Measurements from ENCODE around the gene ADGRG6. TPM values are rescaled to one million over a fixed set of nuclear protein-coding genes. Genes with fewer than 3 reads are reported as not detected.
"Not testable (repeated sequence)": the region's sequence is repeated elsewhere in the genome, so short reads cannot be mapped to it uniquely, and the experiment has no call there.

ADGRG6 gene
- total and polyA plus RNA-seq, 2 donors (not counting 1 experiment from before 2014, with no cell fraction given) = 0.03 TPM; not detected in 1

- no peaks in the 10 kb centered on the region for H4K20me1 ChIP-seq (ENCODE audit: control insufficient read depth, insufficient read depth, low read length, poor library complexity, severe bottlenecking)
- Mint-ChIP-seq H3K27me3 (peaks cover 6% of the 10 kb centered on the region), H3K9me3 (ENCODE audit: insufficient read depth) (no peaks in the 10 kb centered on the region), H3K4me3 (no peak overlapping the region), H3K27ac (no peak overlapping the region), H3K4me1 (no peaks in the 10 kb centered on the region)
- no peak for DNase-seq
- H3K9me3 ChIP-seq (ENCODE audit: control extremely low read depth in 1 of 3, control insufficient read depth in 2 of 3, insufficient read depth in 1 of 3, low read length in 2 of 3) = no peaks in the 10 kb centered on the region
- H2AFZ ChIP-seq (ENCODE audit: insufficient read depth, low read depth, low read length, poor library complexity, severe bottlenecking) = no peak overlapping the region
- TF ChIP-seq EZH2 (IDR thresholded peaks at IDR 0.05; ENCODE audit: borderline replicate concordance, insufficient read depth, low read depth, low read length, poor library complexity, severe bottlenecking) = no peak
- TF ChIP-seq CTCF (IDR thresholded peaks at IDR 0.05) = no peak
- H3K9ac ChIP-seq (ENCODE audit: low read length) = no peak overlapping the region
- H3K27ac ChIP-seq (ENCODE audit: low read length in 2 of 2) = no peak overlapping the region
- no peaks in the 10 kb centered on the region for H3K27me3 ChIP-seq (replicated peaks in 1 of 4; ENCODE audit: control extremely low read depth in 1 of 4, control insufficient read depth in 3 of 4, insufficient read depth in 4 of 4, low read length in 3 of 4)
- ChIA-PET POLR2A (no interaction called here), CTCF (no interaction called here)
- no peak for ATAC-seq (ENCODE audit: low read depth)
- WGBS (ENCODE audit: insufficient coverage) = 100% methylated on average over 1 of the region's 4 CpGs
- no peak overlapping the region for H3K4me2 ChIP-seq (replicated peaks; ENCODE audit: low read depth, low read length, poor library complexity, severe bottlenecking)
- intact Hi-C loops (cut with micrococcal nuclease) = no loop called here
- no peak overlapping the region for H3K4me3 ChIP-seq (ENCODE audit: control extremely low read depth in 1 of 5, extremely low read depth in 1 of 5, insufficient read depth in 1 of 5, low read depth in 2 of 5, low read length in 4 of 5)
- H3K36me3 ChIP-seq (replicated peaks in 1 of 2; ENCODE audit: control extremely low read depth in 1 of 2, control insufficient read depth in 1 of 2, extremely low read depth in 1 of 2, insufficient read depth in 2 of 2, low read length in 1 of 2) = no peaks in the 10 kb centered on the region
- no peaks in the 10 kb centered on the region for H3K79me2 ChIP-seq (ENCODE audit: control insufficient read depth, insufficient read depth, low read length)
- no peaks in the 10 kb centered on the region for H3K4me1 ChIP-seq (ENCODE audit: control insufficient read depth in 2 of 2, insufficient read depth in 2 of 2, low read length in 2 of 2)
These were observed 144.8 kb downstream of the ADGRG6 start for GRCh38 chr6:142446576-142446975.

DNA sequence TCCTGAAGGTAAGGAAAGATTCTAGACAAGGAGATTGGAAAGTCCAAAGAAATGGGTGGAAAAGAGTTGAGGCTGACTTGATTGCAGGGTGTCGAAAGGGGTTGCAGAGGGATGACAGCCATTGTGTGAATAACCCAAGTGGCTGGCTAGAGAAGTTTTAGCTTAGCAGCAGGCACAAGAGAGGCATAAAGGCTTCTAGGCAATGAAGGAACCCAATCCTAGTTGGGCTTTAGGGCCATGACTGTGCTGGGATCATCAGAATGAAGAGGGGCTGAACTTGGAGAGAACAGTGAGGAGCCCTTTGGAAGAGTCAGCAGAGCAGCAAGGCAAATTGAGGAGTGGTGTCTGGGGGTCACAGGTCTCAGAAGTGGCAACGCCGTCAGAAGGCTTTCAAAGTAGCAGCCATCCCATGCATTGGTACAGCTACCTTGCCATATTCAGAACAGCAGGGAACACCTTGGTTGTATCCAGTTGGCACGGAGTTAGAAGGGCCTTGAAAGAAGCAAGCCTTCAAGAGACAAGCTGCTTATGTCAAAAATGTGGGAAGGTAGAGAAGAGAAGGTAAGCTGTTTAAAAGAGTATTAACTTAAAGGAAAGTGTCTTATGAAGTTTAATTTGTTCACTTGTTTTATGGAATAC lies 146.4 kb downstream of the ADGRG6 start:
- ChIA-PET POLR2A (no interaction called here), CTCF (interaction anchor here (1.0 kb wide), 1 partner anchor 27 kb away, joined by 3 read pairs; no protein-coding TSS in a partner anchor)
- intact Hi-C loops (cut with micrococcal nuclease) = no loop called here
- Histone ChIP-seq H3K27ac (ENCODE audit: low read length in 2 of 2) (no peak overlapping the region), H3K9ac (ENCODE audit: low read length) (no peak overlapping the region), H3K79me2 (ENCODE audit: control insufficient read depth, insufficient read depth, low read length) (no peaks in the 10 kb centered on the region), H4K20me1 (ENCODE audit: control insufficient read depth, insufficient read depth, low read length, poor library complexity, severe bottlenecking) (no peaks in the 10 kb centered on the region), H3K36me3 (replicated peaks in 1 of 2; ENCODE audit: control extremely low read depth in 1 of 2, control insufficient read depth in 1 of 2, extremely low read depth in 1 of 2, insufficient read depth in 2 of 2, low read length in 1 of 2) (no peaks in the 10 kb centered on the region), H2AFZ (ENCODE audit: insufficient read depth, low read depth, low read length, poor library complexity, severe bottlenecking) (no peak overlapping the region), H3K4me2 (replicated peaks; ENCODE audit: low read depth, low read length, poor library complexity, severe bottlenecking) (no peak overlapping the region), H3K4me1 (ENCODE audit: control insufficient read depth in 2 of 2, insufficient read depth in 2 of 2, low read length in 2 of 2) (no peaks in the 10 kb centered on the region), H3K9me3 (ENCODE audit: control extremely low read depth in 1 of 3, control insufficient read depth in 2 of 3, insufficient read depth in 1 of 3, low read length in 2 of 3) (no peaks in the 10 kb centered on the region), H3K4me3 (ENCODE audit: control extremely low read depth in 1 of 5, extremely low read depth in 1 of 5, insufficient read depth in 1 of 5, low read depth in 2 of 5, low read length in 4 of 5) (no peak overlapping the region), H3K27me3 (replicated peaks in 1 of 4; ENCODE audit: control extremely low read depth in 1 of 4, control insufficient read depth in 3 of 4, insufficient read depth in 4 of 4, low read length in 3 of 4) (no peaks in the 10 kb centered on the region)
- no peaks in the 10 kb centered on the region for H3K9me3 Mint-ChIP-seq (ENCODE audit: insufficient read depth)
- H3K4me1 Mint-ChIP-seq = no peaks in the 10 kb centered on the region
- no peak overlapping the region for H3K4me3 Mint-ChIP-seq
- H3K27me3 Mint-ChIP-seq = peaks cover 6% of the 10 kb centered on the region
- ATAC-seq (ENCODE audit: low read depth) (no peak), DNase-seq (no peak)
- no peak overlapping the region for H3K27ac Mint-ChIP-seq
- TF ChIP-seq CTCF (IDR thresholded peaks at IDR 0.05) = no peak
- no peak for TF ChIP-seq EZH2 (IDR thresholded peaks at IDR 0.05; ENCODE audit: borderline replicate concordance, insufficient read depth, low read depth, low read length, poor library complexity, severe bottlenecking)
- WGBS (ENCODE audit: insufficient coverage) = 80% methylated on average over 1 of the region's 4 CpGs

GRCh38 chr6:142450856-142451255 lies 149.0 kb downstream of the ADGRG6 start:
- H3K4me3 ChIP-seq (ENCODE audit: control extremely low read depth in 1 of 5, extremely low read depth in 1 of 5, insufficient read depth in 1 of 5, low read depth in 2 of 5, low read length in 4 of 5); H3K27ac Mint-ChIP-seq; H4K20me1 ChIP-seq (ENCODE audit: control insufficient read depth, insufficient read depth, low read length, poor library complexity, severe bottlenecking); H3K9ac ChIP-seq (ENCODE audit: low read length); intact Hi-C loops (cut with micrococcal nuclease); ATAC-seq (ENCODE audit: low read depth); H3K4me1 Mint-ChIP-seq; H3K4me2 ChIP-seq (replicated peaks; ENCODE audit: low read depth, low read length, poor library complexity, severe bottlenecking); H3K36me3 ChIP-seq (replicated peaks in 1 of 2; ENCODE audit: control extremely low read depth in 1 of 2, control insufficient read depth in 1 of 2, extremely low read depth in 1 of 2, insufficient read depth in 2 of 2, low read length in 1 of 2); H3K27ac ChIP-seq (ENCODE audit: low read length in 2 of 2); POLR2A ChIA-PET; H3K79me2 ChIP-seq (ENCODE audit: control insufficient read depth, insufficient read depth, low read length); H3K4me1 ChIP-seq (ENCODE audit: control insufficient read depth in 2 of 2, insufficient read depth in 2 of 2, low read length in 2 of 2); DNase-seq; H3K27me3 ChIP-seq (replicated peaks in 1 of 4; ENCODE audit: control extremely low read depth in 1 of 4, control insufficient read depth in 3 of 4, insufficient read depth in 4 of 4, low read length in 3 of 4); H3K9me3 Mint-ChIP-seq (ENCODE audit: insufficient read depth); H3K9me3 ChIP-seq (ENCODE audit: control extremely low read depth in 1 of 3, control insufficient read depth in 2 of 3, insufficient read depth in 1 of 3, low read length in 2 of 3); H2AFZ ChIP-seq (ENCODE audit: insufficient read depth, low read depth, low read length, poor library complexity, severe bottlenecking); H3K27me3 Mint-ChIP-seq; CTCF ChIA-PET; H3K4me3 Mint-ChIP-seq: not testable (repeated sequence)
- 91% methylated on average over 5 of the region's 5 CpGs for WGBS (ENCODE audit: insufficient coverage)

Measured in B cell (primary cell).